ENCODE measurements around the gene SETD5.

SETD5 gene

GRCh38 chr3:9397332-9397905, at the start of gene SETD5:
TSS of gene SETD5 (plus strand) at chr3:9397615. CDS start at chr3:9428939, 31,324 bp downstream.
- DNase-seq: peak; percentile 87

GRCh38 chr3:9347887-9348286, 49.5 kb upstream of the SETD5 start:
- DNase-seq: no peak

GRCh38 chr3:9349321-9350117, 47.9 kb upstream of the SETD5 start:
- DNase-seq: no peak

GRCh38 chr3:9351709-9352126, 45.7 kb upstream of the SETD5 start:
- DNase-seq: no peak

GRCh38 chr3:9352917-9353752, 44.3 kb upstream of the SETD5 start:
- DNase-seq: peak; percentile 19

- DNase-seq: no peak
Observed at GRCh38 chr3:9361691-9362388, 35.6 kb upstream of the SETD5 start.

- DNase-seq: peak; percentile 77
Observed at GRCh38 chr3:9362731-9363530, 34.5 kb upstream of the SETD5 start, which contains the start of gene THUMPD3. TSS of gene THUMPD3 (plus strand) at chr3:9363054. CDS start at chr3:9365069, 2,015 bp downstream.

GRCh38 chr3:9369508-9369907, 27.9 kb upstream of the SETD5 start:
- DNase-seq: no peak

GRCh38 chr3:9373465-9373864, 23.9 kb upstream of the SETD5 start:
- no peak for DNase-seq

GRCh38 chr3:9377981-9378380, 19.4 kb upstream of the SETD5 start:
- no peak for DNase-seq

- DNase-seq: no peak
Observed at GRCh38 chr3:9379327-9379726, 18.1 kb upstream of the SETD5 start.

- no peak for DNase-seq
Observed at GRCh38 chr3:9380014-9380413, 17.4 kb upstream of the SETD5 start.

GRCh38 chr3:9384141-9384828, 13.1 kb upstream of the SETD5 start:
- no peak for DNase-seq

- no peak for DNase-seq
Observed at GRCh38 chr3:9385187-9386077, 12.0 kb upstream of the SETD5 start.

GRCh38 chr3:9386078-9386459, 11.3 kb upstream of the SETD5 start:
- no peak for DNase-seq

GRCh38 chr3:9386501-9387321, 10.7 kb upstream of the SETD5 start:
- DNase-seq: no peak

GRCh38 chr3:9387322-9387655, 10.1 kb upstream of the SETD5 start:
- DNase-seq: no peak

- DNase-seq: no peak
Observed at GRCh38 chr3:9388142-9388541, 9.3 kb upstream of the SETD5 start.

- no peak for DNase-seq
Observed at GRCh38 chr3:9388562-9389272, 8.7 kb upstream of the SETD5 start.
